H9 (cell line): Measurements from ENCODE around the gene IPPK. TPM values are rescaled to one million over a fixed set of nuclear protein-coding genes. Genes with fewer than 3 reads are reported as not detected.
A peak's percentile ranks its signal among the peaks of the same experiment; 100 is the strongest.

Experiments
- DNase-seq: peaks from one replicate; pipeline ENCODE4 v3.0.0-alpha.2; 2017
- H2AFZ ChIP-seq: one replicate; pipeline ENCODE4 v1.6.1; 2013; ENCODE audit warnings: mild to moderate bottlenecking, low read length, control low read depth, moderate library complexity
- H2AK5ac ChIP-seq: 2 replicates; pipeline ENCODE4 v1.6.1; 2013; ENCODE audit warnings: low read length, control low read depth, mixed read lengths; ENCODE audit not compliant: insufficient read length
- H2BK120ac ChIP-seq: one replicate; pipeline ENCODE4 v1.6.1; 2013; ENCODE audit warnings: low read depth, mild to moderate bottlenecking, low read length, control low read depth, inconsistent platforms; ENCODE audit not compliant: poor library complexity, severe bottlenecking
- H2BK12ac ChIP-seq: 2 replicates; pipeline ENCODE4 v1.6.1; 2013; ENCODE audit warnings: low read length, control low read depth, mixed read lengths, low read depth; ENCODE audit not compliant: insufficient read length
- H2BK15ac ChIP-seq: 2 replicates; pipeline ENCODE4 v1.6.1; 2013; ENCODE audit warnings: low read depth, low read length, control low read depth
- H2BK20ac ChIP-seq: one replicate; pipeline ENCODE4 v1.6.1; 2013; ENCODE audit warnings: low read depth, mild to moderate bottlenecking, low read length, control low read depth, inconsistent platforms; ENCODE audit not compliant: poor library complexity, severe bottlenecking
- H2BK5ac ChIP-seq: 2 replicates; pipeline ENCODE4 v1.6.1; 2013; ENCODE audit warnings: low read length, control low read depth, mixed read lengths; ENCODE audit not compliant: insufficient read length
- H3K14ac ChIP-seq: 2 replicates; pipeline ENCODE4 v1.6.1; 2013; ENCODE audit warnings: low read length, control low read depth; ENCODE audit not compliant: insufficient read depth
- H3K18ac ChIP-seq: 2 replicates; pipeline ENCODE4 v1.6.1; 2013; ENCODE audit warnings: low read depth, mild to moderate bottlenecking, mixed read lengths, low read length, control low read depth; ENCODE audit not compliant: insufficient read length
- H3K23ac ChIP-seq: 2 replicates; pipeline ENCODE4 v1.6.1; 2013; ENCODE audit warnings: low read length, control low read depth, mixed read lengths, low read depth; ENCODE audit not compliant: insufficient read length
- H3K23me2 ChIP-seq: 2 replicates; pipeline ENCODE4 v1.6.1; 2013; ENCODE audit warnings: low read depth, mild to moderate bottlenecking, mixed read lengths, low read length, control low read depth; ENCODE audit not compliant: insufficient read length, poor library complexity, severe bottlenecking
- H3K27ac ChIP-seq: 2 replicates; pipeline ENCODE4 v1.5.1; 2013; ENCODE audit warnings: low read length, control low read depth, mixed read lengths, low read depth; ENCODE audit not compliant: insufficient read length
- H3K27me3 ChIP-seq: 2 replicates; pipeline ENCODE4 v1.6.1; 2013; ENCODE audit warnings: low read length, control low read depth, inconsistent platforms; ENCODE audit not compliant: insufficient read depth
- H3K4ac ChIP-seq: 2 replicates; pipeline ENCODE4 v1.6.1; 2013; ENCODE audit warnings: low read depth, mild to moderate bottlenecking, control low read depth, inconsistent platforms, low read length, moderate library complexity
- H3K4me1 ChIP-seq: 2 replicates; pipeline ENCODE4 v1.6.1; 2013; ENCODE audit warnings: low read length, control low read depth, inconsistent platforms; ENCODE audit not compliant: insufficient read depth
- H3K4me2 ChIP-seq: 2 replicates; pipeline ENCODE4 v1.6.1; 2013; ENCODE audit warnings: low read length, control low read depth, mixed read lengths; ENCODE audit not compliant: insufficient read length, insufficient read depth
- H3K56ac ChIP-seq: 2 replicates; pipeline ENCODE4 v1.6.1; 2013; ENCODE audit warnings: low read depth, mild to moderate bottlenecking, mixed read lengths, low read length, control low read depth; ENCODE audit not compliant: insufficient read length
- H3K79me1 ChIP-seq: 2 replicates; pipeline ENCODE4 v1.6.1; 2013; ENCODE audit warnings: low read depth, mild to moderate bottlenecking, moderate library complexity, low read length, control low read depth, inconsistent platforms; ENCODE audit not compliant: insufficient read depth, poor library complexity, severe bottlenecking
- H3K79me2 ChIP-seq: 2 replicates; pipeline ENCODE4 v1.6.1; 2013; ENCODE audit warnings: low read length, control low read depth, inconsistent platforms; ENCODE audit not compliant: insufficient read depth
- H3K9ac ChIP-seq: 2 replicates; pipeline ENCODE4 v1.6.1; 2013; ENCODE audit warnings: low read length, control low read depth, mixed read lengths; ENCODE audit not compliant: insufficient read length; ENCODE audit errors: extremely low read depth
- H3K9me3 ChIP-seq: one replicate; pipeline ENCODE4 v1.6.1; 2013; ENCODE audit warnings: low read depth, low read length, inconsistent platforms; ENCODE audit not compliant: control insufficient read depth
- H3T11ph ChIP-seq: one replicate; pipeline ENCODE4 v1.6.1; 2013; ENCODE audit warnings: mild to moderate bottlenecking, low read length, control low read depth, inconsistent platforms
- H4K20me1 ChIP-seq: one replicate; pipeline ENCODE4 v1.6.1; 2013; ENCODE audit not compliant: control insufficient read depth, insufficient read length, insufficient read depth
- H4K5ac ChIP-seq: 2 replicates; pipeline ENCODE4 v1.6.1; 2013; ENCODE audit warnings: low read depth, mild to moderate bottlenecking, mixed read lengths, low read length, control low read depth; ENCODE audit not compliant: insufficient read length
- H4K8ac ChIP-seq: replicated peaks from 2 replicates; pipeline ENCODE4 v1.6.1; 2013; ENCODE audit warnings: low read length, control low read depth, mixed read lengths, low read depth; ENCODE audit not compliant: insufficient read length
- H4K91ac ChIP-seq: 2 replicates; pipeline ENCODE4 v1.6.1; 2013; ENCODE audit warnings: low read depth, mild to moderate bottlenecking, moderate library complexity, mixed read lengths, low read length, control low read depth; ENCODE audit not compliant: insufficient read length
- H3K27ac Mint-ChIP-seq, 3 experiments: 2 replicates in 2 of 3; 3 replicates in 1 of 3; pipeline ENCODE4 v1.8.0; 2020 to 2021; ENCODE audit warnings: mixed read lengths in 3 of 3, mild to moderate bottlenecking in 1 of 3, moderate library complexity in 1 of 3
- H3K27me3 Mint-ChIP-seq: 2 replicates; pipeline ENCODE4 v1.8.0; 2021; ENCODE audit warnings: low read depth, mild to moderate bottlenecking, moderate library complexity, mixed read lengths
- H3K36me3 Mint-ChIP-seq, 3 experiments: 2 replicates in 2 of 3; 3 replicates in 1 of 3; pipeline ENCODE4 v1.8.0; 2020 to 2021; ENCODE audit warnings: low read depth in 3 of 3, mixed read lengths in 3 of 3; ENCODE audit not compliant: insufficient read depth in 1 of 3
- H3K4me1 Mint-ChIP-seq, 2 experiments: 2 replicates each; pipeline ENCODE4 v1.8.0; 2020; ENCODE audit warnings: mixed read lengths in 2 of 2
- H3K4me3 Mint-ChIP-seq, 2 experiments: 2 replicates in 1 of 2; 3 replicates in 1 of 2; pipeline ENCODE4 v1.8.0; 2020 to 2021; ENCODE audit warnings: mild to moderate bottlenecking in 2 of 2, mixed read lengths in 2 of 2, moderate library complexity in 1 of 2
- H3K9me3 Mint-ChIP-seq, 2 experiments: 2 replicates in 1 of 2; 3 replicates in 1 of 2; pipeline ENCODE4 v1.8.0; 2020; ENCODE audit warnings: mild to moderate bottlenecking in 2 of 2, mixed read lengths in 2 of 2, moderate library complexity in 1 of 2
- WGBS: extraction: QIAGEN DNeasy Blood & Tissue Kit; methylation state at CpG from one replicate; pipeline ENCODE4 v1.1.7; 2013; ENCODE audit warnings: missing lambda C conversion rate, low lambda C conversion rate, mixed read lengths; ENCODE audit not compliant: insufficient read length; ENCODE audit errors: extremely low coverage; 5-methylcytosine and 5-hydroxymethylcytosine counted together
- long read RNA-seq: library from polyadenylated mRNA; unstranded; transcript quantifications from one replicate; pipeline ENCODE4 v2.0.0, GENCODE V29; 2020
- total RNA-seq: library from RNA; stranded (reverse); gene quantifications from 2 replicates; pipeline ENCODE4 v1.2.1, GENCODE V29; 2021
- TF ChIP-seq, protein P1 (sequence below): fragments of 200-600 bp; sonication (generic); conservative IDR thresholded peaks from 3 replicates; pipeline ENCODE4 v1.8.0; 2021; ENCODE audit warnings: antibody characterized with exemption, mild to moderate bottlenecking

IPPK gene, protein sequence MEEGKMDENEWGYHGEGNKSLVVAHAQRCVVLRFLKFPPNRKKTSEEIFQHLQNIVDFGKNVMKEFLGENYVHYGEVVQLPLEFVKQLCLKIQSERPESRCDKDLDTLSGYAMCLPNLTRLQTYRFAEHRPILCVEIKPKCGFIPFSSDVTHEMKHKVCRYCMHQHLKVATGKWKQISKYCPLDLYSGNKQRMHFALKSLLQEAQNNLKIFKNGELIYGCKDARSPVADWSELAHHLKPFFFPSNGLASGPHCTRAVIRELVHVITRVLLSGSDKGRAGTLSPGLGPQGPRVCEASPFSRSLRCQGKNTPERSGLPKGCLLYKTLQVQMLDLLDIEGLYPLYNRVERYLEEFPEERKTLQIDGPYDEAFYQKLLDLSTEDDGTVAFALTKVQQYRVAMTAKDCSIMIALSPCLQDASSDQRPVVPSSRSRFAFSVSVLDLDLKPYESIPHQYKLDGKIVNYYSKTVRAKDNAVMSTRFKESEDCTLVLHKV
- 10.7 and 12.9 TPM in 2 replicates for total RNA-seq
- long read RNA-seq, full-length matches to known transcripts = 67 of 93 reads
- long read RNA-seq, partial matches to known transcripts = 9 of 93 reads
- long read RNA-seq, other reads (novel, unspliced or antisense) = 17 of 93 reads

- H3K79me2 ChIP-seq = peaks cover 7% of the 10 kb centered on the region; the same call in 1 of the 2 replicates
Observed at GRCh38 chr9:92669890-92670708, at the start of gene IPPK. TSS of gene IPPK (minus strand) at chr9:92670131. CDS start at chr9:92669988, 143 bp downstream.

More at GRCh38 chr9:92669890-92670708, at the start of gene IPPK:
- WGBS = no CpG with 5 or more reads among the region's 75 CpGs
- Histone ChIP-seq H3K14ac (peak within 1 kb of the TSS; percentile 93), H3K79me1 (no peaks in the 10 kb centered on the region), H2BK12ac (no peak within 1 kb of the TSS), H3K18ac (peak within 1 kb of the TSS; percentile 66), H3K9ac (peak within 1 kb of the TSS; percentile 95), H2BK120ac (no peak within 1 kb of the TSS), H3K9me3 (no peaks in the 10 kb centered on the region), H3K23ac (no peak within 1 kb of the TSS), H4K20me1 (no peaks in the 10 kb centered on the region), H4K91ac (no peak within 1 kb of the TSS), H3K4me2 (peak within 1 kb of the TSS; percentile 92), H3K4me1 (peaks cover 7% of the 10 kb centered on the region; the same call in 1 of the 2 replicates), H4K5ac (peak within 1 kb of the TSS; percentile 78), H3K4ac (no peak within 1 kb of the TSS), H4K8ac (no peak within 1 kb of the TSS), H2AFZ (peak within 1 kb of the TSS; percentile 33), H3K27ac (peak within 1 kb of the TSS; percentile 48), H2AK5ac (no peak within 1 kb of the TSS), H3K23me2 (peaks cover 5% of the 10 kb centered on the region), H2BK5ac (peak within 1 kb of the TSS; percentile 60), H3K27me3 (no peaks in the 10 kb centered on the region), H2BK15ac (peak within 1 kb of the TSS; percentile 17; the same call in 1 of the 2 replicates), H3T11ph (no peak within 1 kb of the TSS), H2BK20ac (no peak within 1 kb of the TSS), H3K56ac (no peak within 1 kb of the TSS)
- DNase-seq = peak; percentile 99
- Mint-ChIP-seq H3K4me1 (peaks cover 6 to 13% of the 10 kb centered on the region in 2 experiments), H3K27me3 (no peaks in the 10 kb centered on the region), H3K27ac (peak within 1 kb of the TSS; percentile 86 to 97 (median 96); a peak in 6 of 7 replicates), H3K9me3 (no peaks in the 10 kb centered on the region), H3K4me3 (peak within 1 kb of the TSS; percentile 94 to 97), H3K36me3 (peaks cover 0 to 12% (median 0%) of the 10 kb centered on the region in 3 experiments; a peak in 5 of 7 replicates)
- TF ChIP-seq, protein P1, sequence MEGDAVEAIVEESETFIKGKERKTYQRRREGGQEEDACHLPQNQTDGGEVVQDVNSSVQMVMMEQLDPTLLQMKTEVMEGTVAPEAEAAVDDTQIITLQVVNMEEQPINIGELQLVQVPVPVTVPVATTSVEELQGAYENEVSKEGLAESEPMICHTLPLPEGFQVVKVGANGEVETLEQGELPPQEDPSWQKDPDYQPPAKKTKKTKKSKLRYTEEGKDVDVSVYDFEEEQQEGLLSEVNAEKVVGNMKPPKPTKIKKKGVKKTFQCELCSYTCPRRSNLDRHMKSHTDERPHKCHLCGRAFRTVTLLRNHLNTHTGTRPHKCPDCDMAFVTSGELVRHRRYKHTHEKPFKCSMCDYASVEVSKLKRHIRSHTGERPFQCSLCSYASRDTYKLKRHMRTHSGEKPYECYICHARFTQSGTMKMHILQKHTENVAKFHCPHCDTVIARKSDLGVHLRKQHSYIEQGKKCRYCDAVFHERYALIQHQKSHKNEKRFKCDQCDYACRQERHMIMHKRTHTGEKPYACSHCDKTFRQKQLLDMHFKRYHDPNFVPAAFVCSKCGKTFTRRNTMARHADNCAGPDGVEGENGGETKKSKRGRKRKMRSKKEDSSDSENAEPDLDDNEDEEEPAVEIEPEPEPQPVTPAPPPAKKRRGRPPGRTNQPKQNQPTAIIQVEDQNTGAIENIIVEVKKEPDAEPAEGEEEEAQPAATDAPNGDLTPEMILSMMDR = no peak
